Mesenchymal stem cell (in vitro differentiated cells and primary cell): ENCODE measurements around the gene HBD.

Experiments
- DNase-seq: peaks from one replicate; pipeline ENCODE4 v3.0.0-alpha.2; 2013
- H2AFZ ChIP-seq: one replicate; pipeline ENCODE4 v1.6.1; 2013; ENCODE audit warnings: low read depth, mild to moderate bottlenecking, control low read depth, inconsistent platforms, low read length, moderate library complexity
- H2AK5ac ChIP-seq: 2 replicates; pipeline ENCODE4 v1.6.1; 2013; ENCODE audit warnings: low read length, moderate library complexity, mild to moderate bottlenecking, inconsistent platforms; ENCODE audit not compliant: severe bottlenecking
- H2BK120ac ChIP-seq: one replicate; pipeline ENCODE4 v1.6.1; 2013; ENCODE audit warnings: low read depth, mild to moderate bottlenecking, inconsistent platforms, low read length, moderate library complexity
- H2BK12ac ChIP-seq, 2 experiments: one replicate each; pipeline ENCODE4 v1.6.1; 2013; ENCODE audit warnings: inconsistent platforms in 2 of 2, low read length in 2 of 2, mild to moderate bottlenecking in 2 of 2, moderate library complexity in 2 of 2, control low read depth in 1 of 2
- H2BK15ac ChIP-seq: one replicate; pipeline ENCODE4 v1.6.1; 2013; ENCODE audit warnings: mild to moderate bottlenecking, low read depth, inconsistent platforms; ENCODE audit not compliant: poor library complexity, severe bottlenecking
- H2BK5ac ChIP-seq: 2 replicates; pipeline ENCODE4 v1.6.1; 2013; ENCODE audit warnings: low read depth, mild to moderate bottlenecking, low read length, control low read depth, inconsistent platforms; ENCODE audit not compliant: poor library complexity, severe bottlenecking
- H3K14ac ChIP-seq, 2 experiments: one replicate each; pipeline ENCODE4 v1.6.1; 2013; ENCODE audit warnings: inconsistent platforms in 2 of 2, low read length in 2 of 2, control low read depth in 1 of 2, mild to moderate bottlenecking in 1 of 2, moderate library complexity in 1 of 2
- H3K18ac ChIP-seq, 2 experiments: one replicate each; pipeline ENCODE4 v1.6.1; 2013; ENCODE audit warnings: inconsistent platforms in 2 of 2, low read length in 2 of 2, control low read depth in 1 of 2, low read depth in 1 of 2, mild to moderate bottlenecking in 1 of 2
- H3K23ac ChIP-seq, 2 experiments: one replicate each; pipeline ENCODE4 v1.6.1; 2013; ENCODE audit warnings: inconsistent platforms in 2 of 2, low read length in 2 of 2, mild to moderate bottlenecking in 2 of 2, moderate library complexity in 2 of 2, control low read depth in 1 of 2
- H3K27ac ChIP-seq: 2 replicates; pipeline ENCODE4 v1.5.1; 2013; ENCODE audit warnings: mild to moderate bottlenecking, moderate library complexity, low read length, control low read depth, inconsistent platforms; ENCODE audit not compliant: poor library complexity, severe bottlenecking
- H3K27me3 ChIP-seq, 2 experiments: 2 replicates each; pipeline versions ENCODE4 v1.6.1 to v1.7.0; 2013; ENCODE audit warnings: low read length in 2 of 2, mild to moderate bottlenecking in 2 of 2, moderate library complexity in 2 of 2, control low read depth in 1 of 2, inconsistent platforms in 1 of 2; ENCODE audit not compliant: control insufficient read depth in 1 of 2, insufficient read depth in 1 of 2
- H3K36me3 ChIP-seq, 2 experiments: 2 replicates each; pipeline versions ENCODE4 v1.6.1 to v1.7.0; 2013; ENCODE audit warnings: low read length in 2 of 2, control low read depth in 1 of 2, inconsistent platforms in 1 of 2, low read depth in 1 of 2, mild to moderate bottlenecking in 1 of 2; ENCODE audit not compliant: insufficient read depth in 2 of 2, control insufficient read depth in 1 of 2
- H3K4ac ChIP-seq, 2 experiments: one replicate each; pipeline ENCODE4 v1.6.1; 2013; ENCODE audit warnings: inconsistent platforms in 2 of 2, low read length in 2 of 2, mild to moderate bottlenecking in 2 of 2, moderate library complexity in 2 of 2, control low read depth in 1 of 2, low read depth in 1 of 2
- H3K4me1 ChIP-seq: 2 replicates; pipeline ENCODE4 v1.6.1; 2013; ENCODE audit warnings: low read depth, low read length, control low read depth; ENCODE audit not compliant: control insufficient read depth, insufficient read depth
- H3K4me2 ChIP-seq: 2 replicates; pipeline ENCODE4 v1.6.1; 2013; ENCODE audit warnings: low read length, mild to moderate bottlenecking, inconsistent platforms; ENCODE audit not compliant: poor library complexity, severe bottlenecking
- H3K4me3 ChIP-seq, 2 experiments: 2 replicates each; pipeline versions ENCODE4 v1.5.1 to v1.7.0; 2013; ENCODE audit warnings: low read length in 2 of 2, mild to moderate bottlenecking in 2 of 2, control low read depth in 1 of 2, low read depth in 1 of 2; ENCODE audit not compliant: insufficient read depth in 1 of 2
- H3K79me1 ChIP-seq: replicated peaks from 2 replicates; pipeline ENCODE4 v1.6.1; 2013; ENCODE audit warnings: mild to moderate bottlenecking, control low read depth, low read length, inconsistent platforms; ENCODE audit not compliant: poor library complexity, severe bottlenecking
- H3K9ac ChIP-seq: 2 replicates; pipeline ENCODE4 v1.7.0; 2013; ENCODE audit warnings: mild to moderate bottlenecking, low read length, moderate library complexity
- H3K9me3 ChIP-seq: 2 replicates; pipeline ENCODE4 v1.7.0; 2013; ENCODE audit warnings: mild to moderate bottlenecking, low read length; ENCODE audit not compliant: control insufficient read depth
- H4K8ac ChIP-seq: one replicate; pipeline ENCODE4 v1.6.1; 2013; ENCODE audit warnings: inconsistent platforms, mild to moderate bottlenecking, low read length, moderate library complexity
- H4K91ac ChIP-seq: one replicate; pipeline ENCODE4 v1.6.1; 2013; ENCODE audit warnings: mild to moderate bottlenecking, low read length, inconsistent platforms
- WGBS: methylation state at CpG from one replicate; pipeline ENCODE4 v1.1.7; 2013; ENCODE audit warnings: mixed read lengths; 5-methylcytosine and 5-hydroxymethylcytosine counted together

The HBD gene

GRCh38 chr11:5196731-5197130 lies 37.6 kb downstream of the HBD start:
- 74% methylated on average over 3 of the region's 3 CpGs for WGBS
- Histone ChIP-seq H3K4me2 (no peak overlapping the region), H2BK15ac (no peak overlapping the region), H4K8ac (no peak overlapping the region), H3K4ac (no peak overlapping the region), H3K27me3 (no peaks in the 10 kb centered on the region), H3K18ac (no peak overlapping the region), H3K9ac (no peak overlapping the region), H3K27ac (no peak overlapping the region), H3K9me3 (no peaks in the 10 kb centered on the region), H3K14ac (no peak overlapping the region), H3K4me3 (no peak overlapping the region), H3K23ac (no peak overlapping the region), H3K4me1 (no peaks in the 10 kb centered on the region), H2BK120ac (no peak overlapping the region), H4K91ac (no peak overlapping the region), H2BK5ac (no peak overlapping the region), H2BK12ac (no peak overlapping the region), H3K79me1 (no peaks in the 10 kb centered on the region), H2AK5ac (no peak overlapping the region), H3K36me3 (no peaks in the 10 kb centered on the region), H2AFZ (no peak overlapping the region)
- no peak for DNase-seq

- 74% methylated on average over 5 of the region's 5 CpGs for WGBS
Measured at GRCh38 chr11:5196067-5196466, 38.2 kb downstream of the HBD start.

GRCh38 chr11:5192738-5193137 lies 41.5 kb downstream of the HBD start:
- no peaks in the 10 kb centered on the region for H3K79me1 ChIP-seq
- WGBS, result 0% methylated on average over 1 of the region's 1 CpG
- H3K9ac ChIP-seq, result no peak overlapping the region
- no peak overlapping the region for H2BK12ac ChIP-seq
- DNase-seq, result no peak
- no peaks in the 10 kb centered on the region for H3K9me3 ChIP-seq
- H3K14ac ChIP-seq, result no peak overlapping the region
- H2AFZ ChIP-seq, result no peak overlapping the region
- H3K23ac ChIP-seq, result no peak overlapping the region
- no peak overlapping the region for H2AK5ac ChIP-seq
- H2BK5ac ChIP-seq, result no peak overlapping the region
- no peak overlapping the region for H3K4me3 ChIP-seq
- H4K91ac ChIP-seq, result no peak overlapping the region
- H3K27me3 ChIP-seq, result no peaks in the 10 kb centered on the region
- H3K27ac ChIP-seq, result no peak overlapping the region
- no peak overlapping the region for H4K8ac ChIP-seq
- no peak overlapping the region for H3K18ac ChIP-seq
- H3K4me2 ChIP-seq, result no peak overlapping the region
- no peak overlapping the region for H2BK15ac ChIP-seq
- H3K4ac ChIP-seq, result no peak overlapping the region
- no peak overlapping the region for H2BK120ac ChIP-seq
- H3K4me1 ChIP-seq, result no peaks in the 10 kb centered on the region
- H3K36me3 ChIP-seq, result no peaks in the 10 kb centered on the region

More at GRCh38 chr11:5196067-5196466, 38.2 kb downstream of the HBD start:
- no peaks in the 10 kb centered on the region for H3K9me3 ChIP-seq
- no peak overlapping the region for H4K8ac ChIP-seq
- no peak overlapping the region for H3K9ac ChIP-seq
- no peak overlapping the region for H2AK5ac ChIP-seq
- no peak overlapping the region for H3K27ac ChIP-seq
- no peak overlapping the region for H2AFZ ChIP-seq
- no peak overlapping the region for H3K23ac ChIP-seq
- no peaks in the 10 kb centered on the region for H3K4me1 ChIP-seq
- DNase-seq, result no peak
- no peak overlapping the region for H3K14ac ChIP-seq
- no peak overlapping the region for H3K4ac ChIP-seq
- no peak overlapping the region for H4K91ac ChIP-seq
- H3K18ac ChIP-seq, result no peak overlapping the region
- H2BK5ac ChIP-seq, result no peak overlapping the region
- no peaks in the 10 kb centered on the region for H3K36me3 ChIP-seq
- H2BK12ac ChIP-seq, result no peak overlapping the region
- H3K79me1 ChIP-seq, result no peaks in the 10 kb centered on the region
- H3K4me2 ChIP-seq, result no peak overlapping the region
- no peak overlapping the region for H2BK15ac ChIP-seq
- no peaks in the 10 kb centered on the region for H3K27me3 ChIP-seq
- no peak overlapping the region for H2BK120ac ChIP-seq
- no peak overlapping the region for H3K4me3 ChIP-seq

- Histone ChIP-seq H3K18ac (no peak overlapping the region), H2BK5ac (no peak overlapping the region), H3K23ac (no peak overlapping the region), H3K4me2 (no peak overlapping the region), H3K79me1 (no peaks in the 10 kb centered on the region), H3K4ac (no peak overlapping the region), H3K14ac (no peak overlapping the region), H2BK12ac (no peak overlapping the region), H4K91ac (no peak overlapping the region), H3K36me3 (no peaks in the 10 kb centered on the region), H4K8ac (no peak overlapping the region), H2BK120ac (no peak overlapping the region), H3K9ac (no peak overlapping the region), H3K4me1 (no peaks in the 10 kb centered on the region), H3K9me3 (no peaks in the 10 kb centered on the region), H3K4me3 (no peak overlapping the region), H2AK5ac (no peak overlapping the region), H3K27me3 (no peaks in the 10 kb centered on the region), H2AFZ (no peak overlapping the region), H3K27ac (no peak overlapping the region), H2BK15ac (no peak overlapping the region)
- WGBS, result 85% methylated on average over 1 of the region's 2 CpGs
- DNase-seq, result no peak
Measured at GRCh38 chr11:5188201-5188600, 46.1 kb downstream of the HBD start.
